Measurements from ENCODE around the gene INPP4B. TPM values are rescaled to one million over a fixed set of nuclear protein-coding genes. Genes with fewer than 3 reads are reported as not detected.
A peak's percentile ranks its signal among the peaks of the same experiment; 100 is the strongest.

Gene INPP4B
- total RNA-seq, 3 donors from 2014 or later = 15.8 to 113 (median 93.4) TPM

- Histone ChIP-seq H3K36me3 (no peaks in the 10 kb centered on the region), H3K27ac (no peak overlapping the region), H3K4me3 (no peak overlapping the region), H3K9me3 (no peaks in the 10 kb centered on the region), H3K4me1 (no peaks in the 10 kb centered on the region), H3K27me3 (no peaks in the 10 kb centered on the region)
- DNase-seq (ENCODE audit: low spot score in 2 of 2) = no peak
- intact Hi-C loops (cut with DNase I; ENCODE audit: low total_unique reads) = loop anchor here (5.0 kb wide), 1 partner anchor 811 kb away; no protein-coding TSS in a partner anchor
- TF ChIP-seq POLR2AphosphoS5 (IDR thresholded peaks at IDR 0.05) = no peak
- TF ChIP-seq POLR2A (IDR thresholded peaks at IDR 0.05) = no peak
- TF ChIP-seq CTCF (IDR thresholded peaks at IDR 0.05) = peak in 1 of 3 donors; percentile 25
Measured at GRCh38 chr4:142282870-142283431, 563.1 kb downstream of the INPP4B start.

GRCh38 chr4:142281999-142282398 is 564.1 kb downstream of the INPP4B start:
- Histone ChIP-seq H3K27me3 (no peaks in the 10 kb centered on the region), H3K4me3 (no peak overlapping the region), H3K9me3 (no peaks in the 10 kb centered on the region), H3K27ac (no peak overlapping the region), H3K4me1 (no peaks in the 10 kb centered on the region), H3K36me3 (no peaks in the 10 kb centered on the region)
- TF ChIP-seq CTCF (IDR thresholded peaks at IDR 0.05) (no peak), POLR2AphosphoS5 (IDR thresholded peaks at IDR 0.05) (no peak), POLR2A (IDR thresholded peaks at IDR 0.05) (no peak)
- intact Hi-C loops (cut with DNase I; ENCODE audit: low total_unique reads) = loop anchor here (5.0 kb wide), 1 partner anchor 810 kb away; no protein-coding TSS in a partner anchor
- no peak for DNase-seq (ENCODE audit: low spot score in 2 of 2)

GRCh38 chr4:142278663-142279062 is 567.4 kb downstream of the INPP4B start:
- no peaks in the 10 kb centered on the region for H3K4me1 ChIP-seq
- intact Hi-C loops (cut with DNase I; ENCODE audit: low total_unique reads) = no loop called here
- TF ChIP-seq POLR2AphosphoS5 (IDR thresholded peaks at IDR 0.05) (no peak), POLR2A (IDR thresholded peaks at IDR 0.05) (no peak), CTCF (IDR thresholded peaks at IDR 0.05) (no peak)

GRCh38 chr4:142278171-142278570 is 567.9 kb downstream of the INPP4B start:
- intact Hi-C loops (cut with DNase I; ENCODE audit: low total_unique reads) = no loop called here
- Histone ChIP-seq H3K4me1 (no peaks in the 10 kb centered on the region), H3K27me3 (no peaks in the 10 kb centered on the region), H3K36me3 (no peaks in the 10 kb centered on the region), H3K27ac (no peak overlapping the region), H3K9me3 (no peaks in the 10 kb centered on the region), H3K4me3 (no peak overlapping the region)
- TF ChIP-seq CTCF (IDR thresholded peaks at IDR 0.05) (no peak), POLR2A (IDR thresholded peaks at IDR 0.05) (no peak), POLR2AphosphoS5 (IDR thresholded peaks at IDR 0.05) (no peak)
- no peak for DNase-seq (ENCODE audit: low spot score in 2 of 2)

More at GRCh38 chr4:142278663-142279062, 567.4 kb downstream of the INPP4B start:
- no peaks in the 10 kb centered on the region for H3K9me3 ChIP-seq
- H3K4me3 ChIP-seq = no peak overlapping the region
- no peak for DNase-seq (ENCODE audit: low spot score in 2 of 2)
- H3K27me3 ChIP-seq = no peaks in the 10 kb centered on the region
- H3K27ac ChIP-seq = no peak overlapping the region
- no peaks in the 10 kb centered on the region for H3K36me3 ChIP-seq

- Histone ChIP-seq H3K27me3 (no peaks in the 10 kb centered on the region), H3K27ac (no peak overlapping the region), H3K4me3 (no peak overlapping the region), H3K36me3 (no peaks in the 10 kb centered on the region), H3K9me3 (no peaks in the 10 kb centered on the region), H3K4me1 (no peaks in the 10 kb centered on the region)
- TF ChIP-seq POLR2AphosphoS5 (IDR thresholded peaks at IDR 0.05) (no peak), POLR2A (IDR thresholded peaks at IDR 0.05) (no peak), CTCF (IDR thresholded peaks at IDR 0.05) (no peak)
- intact Hi-C loops (cut with DNase I; ENCODE audit: low total_unique reads) = no loop called here
- no peak for DNase-seq (ENCODE audit: low spot score in 2 of 2)
Measured at GRCh38 chr4:142274137-142274536, 572.0 kb downstream of the INPP4B start.

Measured in breast epithelium (tissue), 4 donors.